IPS DF 4.7 (cell line): ENCODE measurements around the gene MARK4.

ENCODE experiments used
- DNase-seq: peaks from one replicate; pipeline ENCODE4 v3.0.0-alpha.2; 2013; ENCODE audit warnings: low spot score; ENCODE audit errors: extremely low read depth

The MARK4 gene

GRCh38 chr19:45271098-45271734, 20.1 kb downstream of the MARK4 start:
- no peak for DNase-seq

- DNase-seq: no peak
Measured at GRCh38 chr19:45271735-45272108, 20.7 kb downstream of the MARK4 start.

- no peak for DNase-seq
Measured at GRCh38 chr19:45273521-45273855, 22.4 kb downstream of the MARK4 start.

GRCh38 chr19:45275370-45275971, 24.4 kb downstream of the MARK4 start:
- DNase-seq: no peak

- DNase-seq: no peak
Measured at GRCh38 chr19:45276284-45276687, 25.2 kb downstream of the MARK4 start.

GRCh38 chr19:45278087-45278486, 27.0 kb downstream of the MARK4 start:
- DNase-seq: no peak

- no peak for DNase-seq
Measured at GRCh38 chr19:45279587-45280192, 28.6 kb downstream of the MARK4 start.

GRCh38 chr19:45280471-45280961, 29.4 kb downstream of the MARK4 start:
- DNase-seq: no peak

GRCh38 chr19:45283443-45284033, 32.5 kb downstream of the MARK4 start:
- DNase-seq: no peak

- DNase-seq: no peak
Measured at GRCh38 chr19:45290381-45290931, 39.4 kb downstream of the MARK4 start.

GRCh38 chr19:45291834-45292233, 40.8 kb downstream of the MARK4 start:
- DNase-seq: no peak

GRCh38 chr19:45293682-45294081, 42.6 kb downstream of the MARK4 start:
- DNase-seq: no peak

GRCh38 chr19:45294291-45295029, 43.4 kb downstream of the MARK4 start:
- DNase-seq: no peak

- no peak for DNase-seq
Measured at GRCh38 chr19:45295873-45296272, 44.8 kb downstream of the MARK4 start.

GRCh38 chr19:45296355-45296754, 45.3 kb downstream of the MARK4 start:
- DNase-seq: no peak

GRCh38 chr19:45297674-45298073, 46.6 kb downstream of the MARK4 start:
- DNase-seq: no peak

GRCh38 chr19:45298264-45298663, 47.2 kb downstream of the MARK4 start:
- DNase-seq: no peak

- DNase-seq: no peak
Measured at GRCh38 chr19:45299719-45300118, 48.6 kb downstream of the MARK4 start.

- DNase-seq: no peak
Measured at GRCh38 chr19:45302416-45302815, 51.3 kb downstream of the MARK4 start.

- no peak for DNase-seq
Measured at GRCh38 chr19:45303269-45304060, 52.4 kb downstream of the MARK4 start.
